K562 (cell line): ENCODE results near the gene SHBG. TPM values are rescaled to one million over a fixed set of nuclear protein-coding genes. Genes with fewer than 3 reads are reported as not detected.
A peak's percentile ranks its signal among the peaks of the same experiment; 100 is the strongest.

ENCODE experiments used
- ARID4B ChIP-seq: sonication (generic); formaldehyde crosslinking; IDR thresholded peaks from 2 replicates; pipeline ENCODE4 v1.8.0; 2022; ENCODE audit warnings: mild to moderate bottlenecking, missing genetic modification reagents
- C11orf30 ChIP-seq: fragments of 450-650 bp; IDR thresholded peaks from 2 replicates; pipeline ENCODE4 v1.6.1; 2016; ENCODE audit warnings: low read depth, mild to moderate bottlenecking
- ELK1 ChIP-seq: sonication (generic); formaldehyde crosslinking; IDR thresholded peaks from 2 replicates; pipeline ENCODE4 v1.8.1; 2022; ENCODE audit warnings: missing genetic modification reagents
- ETV5 ChIP-seq: sonication (generic); formaldehyde crosslinking; IDR thresholded peaks from 2 replicates; pipeline ENCODE4 v1.4.0; 2020; ENCODE audit warnings: low read depth, mild to moderate bottlenecking, missing genetic modification reagents
- FOXA1 ChIP-seq: fragments of 450-650 bp; IDR thresholded peaks from 2 replicates; pipeline ENCODE4 v1.6.1; 2016; ENCODE audit warnings: mild to moderate bottlenecking, borderline replicate concordance
- FOXJ3 ChIP-seq: sonication (generic); formaldehyde crosslinking; IDR thresholded peaks from 2 replicates; pipeline ENCODE4 v1.4.0; 2020; ENCODE audit warnings: mild to moderate bottlenecking, missing genetic modification reagents
- GTF2B ChIP-seq: IDR thresholded peaks from 2 replicates; pipeline ENCODE4 v1.6.1; 2011; ENCODE audit not compliant: insufficient read length; ENCODE audit errors: extremely low read depth
- HCFC1 ChIP-seq: IDR thresholded peaks from 2 replicates; pipeline ENCODE4 v1.6.1; 2012; ENCODE audit warnings: low read depth, low read length, improper control_type of control experiment
- KAT2B ChIP-seq: IDR thresholded peaks from one replicate; pipeline ENCODE4 v1.6.1; 2012; ENCODE audit warnings: low read depth, mild to moderate bottlenecking, control low read depth, inconsistent platforms, low read length, moderate library complexity
- MBD2 ChIP-seq: sonication (generic); IDR thresholded peaks from 2 replicates; pipeline ENCODE4 v1.6.1; 2016; ENCODE audit warnings: low read depth, borderline replicate concordance
- NFATC3 ChIP-seq: fragments of 450-650 bp; IDR thresholded peaks from 2 replicates; pipeline ENCODE4 v1.6.1; 2017; ENCODE audit warnings: mild to moderate bottlenecking
- POLR2AphosphoS2 ChIP-seq: IDR thresholded peaks from 2 replicates; pipeline ENCODE4 v1.6.1; 2012; ENCODE audit warnings: low read length, improper control_type of control experiment
- SAFB2 ChIP-seq: fragments of 200-400 bp; formaldehyde crosslinking; IDR thresholded peaks from 2 replicates; pipeline ENCODE4 v1.6.1; 2018; ENCODE audit warnings: borderline replicate concordance, low read length, low read depth, moderate library complexity; ENCODE audit not compliant: severe bottlenecking
- SMARCA4 ChIP-seq: fragments of 450-650 bp; IDR thresholded peaks from 2 replicates; pipeline ENCODE4 v1.6.1; 2016
- TCF7L2 ChIP-seq: fragments of 150-350 bp; IDR thresholded peaks from 2 replicates; pipeline ENCODE4 v1.6.1; 2016; ENCODE audit warnings: low read depth, mild to moderate bottlenecking, low read length, moderate library complexity
- ZBTB7A ChIP-seq: IDR thresholded peaks from 2 replicates; pipeline ENCODE4 v1.6.1; 2011; ENCODE audit warnings: low read depth, mild to moderate bottlenecking, low read length, moderate library complexity, borderline replicate concordance; ENCODE audit not compliant: control insufficient read depth
- ZFP91 ChIP-seq: sonication (generic); formaldehyde crosslinking; IDR thresholded peaks from 2 replicates; pipeline ENCODE4 v1.8.0; 2022; ENCODE audit warnings: mild to moderate bottlenecking, missing genetic modification reagents
- ZNF217 ChIP-seq: sonication (generic); formaldehyde crosslinking; IDR thresholded peaks from 2 replicates; pipeline ENCODE4 v1.8.0; 2022; ENCODE audit warnings: mild to moderate bottlenecking, missing genetic modification reagents
- ZNF354B ChIP-seq: fragments of 250-450 bp; sonication (Bioruptor Pico); IDR thresholded peaks from 2 replicates; pipeline ENCODE4 v1.4.0; 2020
- ZNF408 ChIP-seq: fragments of 250-450 bp; sonication (Bioruptor Pico); IDR thresholded peaks from 2 replicates; pipeline ENCODE4 v1.4.0; 2020; ENCODE audit warnings: low read depth, mild to moderate bottlenecking, moderate library complexity
- ZNF507 ChIP-seq: conservative IDR thresholded peaks from 2 replicates; pipeline ENCODE4 v1.6.1; 2017; ENCODE audit warnings: missing genetic modification characterization, missing compliant biosample characterization
- ZNF77 ChIP-seq: fragments of 250-450 bp; sonication (Bioruptor Pico); IDR thresholded peaks from 2 replicates; pipeline ENCODE4 v1.5.0; 2020
- polyA plus RNA-seq, 8 experiments: library from polyadenylated mRNA; depleted of rRNA in 4 of 8; stranded (reverse) in 5 of 8; unstranded in 3 of 8; fragments of >200 nt; fragmentation: Nextera tagmentation in 2 of 8; fragmentation: Illumina TruSeq in 1 of 8; extraction: Ambion mirVana in 2 of 8; extraction: Trizol in 1 of 8; gene quantifications; 2 replicates each; pipeline versions ENCODE4 v1.2.1 to v1.2.3, GENCODE V29; 2011 to 2014; ENCODE audit warnings: inconsistent platforms in 1 of 8, missing spikeins in 1 of 8
- total RNA-seq, 7 experiments: library from RNA; depleted of rRNA in 6 of 7; stranded (reverse); fragments of >200 nt in 6 of 7; fragmentation: Illumina TruSeq in 2 of 7; extraction: Trizol in 2 of 7; gene quantifications; 2 replicates each; pipeline versions ENCODE4 v1.2.1 to v1.2.3, GENCODE V29; 2011 to 2021; ENCODE audit warnings: low replicate concordance in 1 of 7

Gene SHBG
- total and polyA plus RNA-seq, 9 of the 15 experiments (the other 6 are each of a cell fraction or from before 2014, with no cell fraction given): not detected

- TF ChIP-seq POLR2AphosphoS2: no peak
- 0 out of 2 replicates have a peak, but pooled peaks have one; percentile 28 for TF ChIP-seq ARID4B (CRISPR knock-in tag)
- TF ChIP-seq ZNF217 (CRISPR knock-in tag): no peak
- TF ChIP-seq ZNF77 (CRISPR knock-in tag): no peak
- no peak for TF ChIP-seq FOXJ3 (CRISPR knock-in tag)
- no peak for TF ChIP-seq C11orf30
- peak; percentile 28 for TF ChIP-seq HCFC1
- no peak for TF ChIP-seq KAT2B
- TF ChIP-seq TCF7L2: no peak
- no peak for TF ChIP-seq FOXA1
- TF ChIP-seq GTF2B: no peak
- peak; percentile 35; the same call in 1 of the 2 replicates for TF ChIP-seq MBD2
- TF ChIP-seq ELK1 (CRISPR knock-in tag): no peak
- TF ChIP-seq SAFB2: no peak
- TF ChIP-seq ZFP91: no peak
- no peak for TF ChIP-seq ZNF354B (CRISPR knock-in tag)
- no peak for TF ChIP-seq SMARCA4
- TF ChIP-seq NFATC3: no peak
- TF ChIP-seq ZBTB7A: peak; percentile 62; the same call in 1 of the 2 replicates
- no peak for TF ChIP-seq ZNF507 (tag)
- no peak for TF ChIP-seq ETV5 (CRISPR knock-in tag)
- no peak for TF ChIP-seq ZNF408 (CRISPR knock-in tag)
Observed at GRCh38 chr17:7614425-7615264, 15.3 kb upstream of the SHBG start, which contains the start of gene FXR2 (continued).
